Transverse colon (tissue), 4 donors: ENCODE data around the gene NFATC4. TPM values are rescaled to one million over a fixed set of nuclear protein-coding genes. Genes with fewer than 3 reads are reported as not detected.

Experiments
- DNase-seq: peaks from one replicate; pipeline ENCODE4 v3.0.0-alpha.2; 2019
- H3K27ac ChIP-seq, 4 donors: fragments of 200-600 bp; sonication (generic); 2 replicates each; pipeline ENCODE4 v1.5.1; 2016 to 2018; ENCODE audit warnings: inconsistent platforms in 4 of 4
- H3K27me3 ChIP-seq: fragments of 200-600 bp; sonication (generic); 2 replicates; pipeline ENCODE4 v1.5.1; 2017; ENCODE audit warnings: inconsistent platforms
- H3K36me3 ChIP-seq, 4 donors: fragments of 200-600 bp; sonication (generic); 2 replicates each; pipeline ENCODE4 v1.5.1; 2017 to 2019; ENCODE audit warnings: inconsistent platforms in 4 of 4
- H3K4me1 ChIP-seq, 4 donors: fragments of 200-600 bp; sonication (generic); 2 replicates each; pipeline ENCODE4 v1.5.1; 2017 to 2020; ENCODE audit warnings: inconsistent platforms in 4 of 4
- H3K4me3 ChIP-seq, 4 donors: fragments of 200-600 bp; sonication (generic); 1 replicate in 1 of 4; 2 replicates in 3 of 4; pipeline versions ENCODE4 v1.5.1 to v1.6.1; 2017 to 2019; ENCODE audit warnings: inconsistent platforms in 4 of 4
- H3K9me3 ChIP-seq, 2 donors: fragments of 200-600 bp; sonication (generic); 2 replicates each; pipeline ENCODE4 v1.5.1; 2017 to 2019; ENCODE audit warnings: inconsistent platforms in 2 of 2
- CTCF ChIP-seq, 5 experiments: fragments of 200-600 bp in 3 of 5; fragments of 450-650 bp in 2 of 5; sonication (generic) in 3 of 5; IDR thresholded peaks; 1 replicate in 2 of 5; 2 replicates in 3 of 5; pipeline ENCODE4 v1.5.1; 2016 to 2017; ENCODE audit warnings: antibody characterized with exemption in 5 of 5, inconsistent platforms in 3 of 5, mild to moderate bottlenecking in 2 of 5, moderate library complexity in 1 of 5
- EP300 ChIP-seq: sonication (generic); formaldehyde crosslinking; IDR thresholded peaks from one replicate; pipeline ENCODE4 v1.6.1; 2017; ENCODE audit warnings: antibody characterized with exemption, low read depth
- POLR2A ChIP-seq: fragments of 450-650 bp; IDR thresholded peaks from one replicate; pipeline ENCODE4 v1.6.1; 2016; ENCODE audit warnings: antibody characterized with exemption, mild to moderate bottlenecking, moderate library complexity
- POLR2AphosphoS5 ChIP-seq, 3 donors: sonication (generic); formaldehyde crosslinking; IDR thresholded peaks; one replicate each; pipeline ENCODE4 v1.6.1; 2016; ENCODE audit warnings: antibody characterized with exemption in 3 of 3
- WGBS, 2 donors: methylation state at CpG; one replicate each; pipeline ENCODE4 v1.1.5; 2018; ENCODE audit warnings: low coverage in 1 of 2; 5-methylcytosine and 5-hydroxymethylcytosine counted together
- in situ Hi-C, 4 donors: fragments of 200-750 bp; cut with MboI; loops; one replicate each; pipeline versions ENCODE4 v1.15.0 to v1.15.1; 2017; ENCODE audit warnings: low sequenced_read_pairs in 3 of 4, low pct_ligation_motif_present in 1 of 4, low pct_unique_long_range_greater_than_20kb in 1 of 4
- intact Hi-C: fragments of 100-400 bp; cut with DNase I; formaldehyde crosslinking; loops from one replicate; pipeline ENCODE4 v1.15.1; 2023; ENCODE audit warnings: low total_unique reads
- total RNA-seq, 4 donors: library from RNA; depleted of rRNA; stranded (reverse); fragments of >200 nt; gene quantifications; one replicate each; pipeline ENCODE4 v1.1.0, GENCODE V29; 2016

The NFATC4 gene
- total RNA-seq, 4 donors from 2014 or later: 13.4 to 58.0 (median 20.9) TPM

GRCh38 chr14:24376448-24377070 is 8.6 kb downstream of the NFATC4 start:
- in situ Hi-C loops: no loop called here
- no peak for DNase-seq
- H3K27ac ChIP-seq: no peak overlapping the region
- intact Hi-C loops: no loop called here
- H3K27me3 ChIP-seq: no peaks in the 10 kb centered on the region
- TF ChIP-seq EP300: no peak
- no peak for TF ChIP-seq POLR2A
- no peak for TF ChIP-seq POLR2AphosphoS5 (IDR thresholded peaks at IDR 0.05)
- TF ChIP-seq CTCF (IDR thresholded peaks at IDR 0.05): no peak
- WGBS, 2 donors: 67 to 83% methylated on average over 6 to 16 of the region's 16 CpGs
- H3K9me3 ChIP-seq: no peaks in the 10 kb centered on the region
- H3K36me3 ChIP-seq: peaks cover 0 to 4% (median 0%) of the 10 kb centered on the region in 4 donors
- H3K4me1 ChIP-seq: peaks cover 0 to 7% (median 0%) of the 10 kb centered on the region in 4 donors
- no peak overlapping the region for H3K4me3 ChIP-seq

- Histone ChIP-seq H3K27ac (no peak overlapping the region), H3K9me3 (no peaks in the 10 kb centered on the region), H3K27me3 (no peaks in the 10 kb centered on the region), H3K4me1 (peaks cover 0 to 7% (median 0%) of the 10 kb centered on the region in 4 donors), H3K4me3 (no peak overlapping the region), H3K36me3 (peaks cover 0 to 4% (median 0%) of the 10 kb centered on the region in 4 donors)
- WGBS, 2 donors: 85% methylated on average over 7 of the region's 7 CpGs; no CpG with 5 or more reads in 1 of the 2 donors
- in situ Hi-C loops (no loop called here), intact Hi-C loops (no loop called here)
- no peak for TF ChIP-seq EP300
- TF ChIP-seq CTCF (IDR thresholded peaks at IDR 0.05): no peak
- no peak for DNase-seq
Observed at GRCh38 chr14:24377126-24377525, 9.1 kb downstream of the NFATC4 start.

- Histone ChIP-seq H3K9me3 (no peaks in the 10 kb centered on the region), H3K36me3 (peaks cover 0 to 4% (median 0%) of the 10 kb centered on the region in 4 donors), H3K27ac (no peak overlapping the region), H3K4me1 (peaks cover 0 to 7% (median 0%) of the 10 kb centered on the region in 4 donors), H3K27me3 (no peaks in the 10 kb centered on the region), H3K4me3 (no peak overlapping the region)
- no peak for DNase-seq
- intact Hi-C loops (no loop called here), in situ Hi-C loops (no loop called here)
- no peak for TF ChIP-seq CTCF (IDR thresholded peaks at IDR 0.05)
- no peak for TF ChIP-seq POLR2A
- no peak for TF ChIP-seq POLR2AphosphoS5 (IDR thresholded peaks at IDR 0.05)
- TF ChIP-seq EP300: no peak
- WGBS, 2 donors: 30% methylated on average over 2 of the region's 2 CpGs; no CpG with 5 or more reads in 1 of the 2 donors
Observed at GRCh38 chr14:24377657-24378056, 9.7 kb downstream of the NFATC4 start.

- TF ChIP-seq POLR2AphosphoS5 (IDR thresholded peaks at IDR 0.05): no peak
- no peak for TF ChIP-seq EP300
- no peak for TF ChIP-seq CTCF (IDR thresholded peaks at IDR 0.05)
- no peak for TF ChIP-seq POLR2A
- Histone ChIP-seq H3K27ac (no peak overlapping the region), H3K9me3 (no peaks in the 10 kb centered on the region), H3K4me1 (peaks cover 0 to 7% (median 0%) of the 10 kb centered on the region in 4 donors), H3K36me3 (peaks cover 0 to 2% (median 0%) of the 10 kb centered on the region in 4 donors), H3K4me3 (no peak overlapping the region), H3K27me3 (no peaks in the 10 kb centered on the region)
- in situ Hi-C loops: no loop called here
- intact Hi-C loops: no loop called here
- 90% methylated on average over 3 of the region's 3 CpGs; no CpG with 5 or more reads in 1 of the 2 donors for WGBS, 2 donors
- no peak for DNase-seq
Observed at GRCh38 chr14:24378327-24378726, 10.3 kb downstream of the NFATC4 start.
